ENCODE data around the gene CCDC39.
"Not testable (repeated sequence)": the region's sequence is repeated elsewhere in the genome, so short reads cannot be mapped to it uniquely, and the experiment has no call there.

Gene CCDC39

DNA sequence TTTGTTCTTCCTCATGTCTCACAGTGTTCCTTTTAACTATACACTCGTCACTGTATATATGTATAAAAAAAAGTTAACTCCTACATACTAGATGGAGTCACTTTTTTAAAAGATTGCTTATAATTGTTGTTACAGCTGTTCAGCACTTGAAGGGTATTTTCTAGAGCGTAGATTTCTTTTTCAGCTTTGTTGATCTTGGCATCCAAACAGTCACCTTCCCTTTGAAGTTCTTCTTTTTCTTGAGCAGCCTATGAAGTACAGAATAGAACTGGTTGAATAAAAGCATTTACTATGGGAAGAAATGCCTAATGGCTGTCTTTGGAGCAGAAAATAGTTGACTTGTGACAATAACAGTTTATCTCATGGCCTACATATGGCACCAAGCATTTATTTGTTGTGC is 59.6 kb downstream of the CCDC39 start:
- DNase-seq (ENCODE audit: low read depth), result no peak

- DNase-seq (ENCODE audit: low read depth), result not testable (repeated sequence)
These were observed 60.7 kb downstream of the CCDC39 start for GRCh38 chr3:180618563-180618962.

DNA sequence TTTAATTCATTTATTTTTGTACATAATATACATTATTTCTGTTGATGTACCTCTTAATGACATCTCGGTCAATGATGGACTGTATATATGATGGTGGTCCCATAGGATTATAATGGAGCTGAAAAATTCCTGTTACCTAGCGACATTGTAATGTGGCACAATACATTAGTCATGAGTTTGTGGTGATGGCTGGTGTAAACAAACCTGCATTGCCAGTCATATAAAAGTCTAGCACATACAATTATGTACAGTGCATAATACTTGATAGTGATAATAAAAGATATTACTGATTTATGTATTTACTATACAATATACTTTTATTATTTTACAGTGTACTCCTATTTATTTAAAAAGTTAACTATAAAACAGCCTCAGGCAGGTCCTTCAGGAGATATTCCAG is 62.2 kb downstream of the CCDC39 start:
- DNase-seq (ENCODE audit: low read depth), result no peak

GRCh38 chr3:180615954-180616353 is 63.3 kb downstream of the CCDC39 start:
- no peak for DNase-seq (ENCODE audit: low read depth)

DNA sequence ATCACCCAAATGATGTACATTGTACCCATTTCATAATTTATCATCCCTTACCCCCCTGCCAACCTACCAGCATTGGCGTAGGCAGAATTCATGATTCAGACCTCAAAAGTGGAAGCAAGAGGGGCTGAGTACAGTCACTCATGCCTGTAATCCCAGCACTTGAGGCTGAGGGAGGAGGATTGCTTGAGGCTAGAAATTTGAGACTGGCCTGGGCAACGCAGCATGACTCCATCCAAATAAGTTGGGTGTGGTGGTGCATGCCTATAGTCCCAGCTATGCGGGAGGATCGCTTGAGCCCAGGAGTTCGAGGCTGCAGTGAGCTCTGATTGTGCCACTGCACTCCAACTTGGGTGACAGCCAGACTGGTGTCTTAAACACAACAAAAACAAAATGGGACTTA is 66.9 kb downstream of the CCDC39 start:
- DNase-seq (ENCODE audit: low read depth), result no peak

DNA sequence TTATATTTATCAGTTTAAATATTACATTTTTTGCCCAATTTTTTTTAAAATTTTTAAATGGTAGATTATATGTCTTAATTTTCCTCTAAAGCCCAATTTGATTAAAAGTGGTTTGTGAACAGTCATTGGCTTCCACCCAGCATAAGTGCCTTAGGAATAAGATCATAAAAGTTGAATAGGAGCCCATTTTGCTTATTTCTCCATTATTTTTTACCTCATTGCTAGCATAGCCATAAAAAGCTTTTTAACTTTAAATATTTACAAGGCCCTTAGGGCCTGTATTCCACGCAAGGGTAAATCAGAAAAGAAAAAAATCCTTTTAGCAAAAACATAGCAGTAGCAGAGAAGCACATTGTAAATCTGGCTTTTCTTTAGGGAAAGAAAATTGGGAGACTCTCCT is 68.3 kb downstream of the CCDC39 start:
- no peak for DNase-seq (ENCODE audit: low read depth)

GRCh38 chr3:180601688-180602666 is 77.3 kb downstream of the CCDC39 start, which contains the start of gene TTC14:
TTC14 (plus strand) TSS chr3:180602163; CDS start chr3:180602262, 99 bp downstream.
- peak; percentile 88 for DNase-seq (ENCODE audit: low read depth)

DNA sequence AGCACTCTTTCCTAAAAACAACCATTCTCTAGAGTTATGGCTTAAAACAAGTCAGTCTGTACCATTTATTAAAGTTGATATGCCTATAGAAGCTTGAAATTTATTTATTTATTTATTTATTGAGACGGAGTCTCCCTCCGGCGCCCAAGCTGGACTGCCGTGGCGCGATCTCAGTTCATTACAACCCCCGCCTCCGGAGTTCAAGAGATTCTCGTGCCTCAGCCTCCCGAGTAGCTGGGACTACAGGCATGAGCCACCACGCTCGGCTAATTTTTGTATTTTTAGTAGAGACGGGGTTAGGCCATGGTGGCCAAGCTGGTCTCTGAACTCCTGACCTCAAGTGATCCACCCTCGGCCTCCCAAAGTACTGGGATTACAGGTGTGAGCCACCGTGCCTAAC is 78.8 kb downstream of the CCDC39 start:
- no peak for DNase-seq (ENCODE audit: low read depth)

- no peak for DNase-seq (ENCODE audit: low read depth)
These were observed 83.7 kb downstream of the CCDC39 start for GRCh38 chr3:180595559-180595935.

DNA sequence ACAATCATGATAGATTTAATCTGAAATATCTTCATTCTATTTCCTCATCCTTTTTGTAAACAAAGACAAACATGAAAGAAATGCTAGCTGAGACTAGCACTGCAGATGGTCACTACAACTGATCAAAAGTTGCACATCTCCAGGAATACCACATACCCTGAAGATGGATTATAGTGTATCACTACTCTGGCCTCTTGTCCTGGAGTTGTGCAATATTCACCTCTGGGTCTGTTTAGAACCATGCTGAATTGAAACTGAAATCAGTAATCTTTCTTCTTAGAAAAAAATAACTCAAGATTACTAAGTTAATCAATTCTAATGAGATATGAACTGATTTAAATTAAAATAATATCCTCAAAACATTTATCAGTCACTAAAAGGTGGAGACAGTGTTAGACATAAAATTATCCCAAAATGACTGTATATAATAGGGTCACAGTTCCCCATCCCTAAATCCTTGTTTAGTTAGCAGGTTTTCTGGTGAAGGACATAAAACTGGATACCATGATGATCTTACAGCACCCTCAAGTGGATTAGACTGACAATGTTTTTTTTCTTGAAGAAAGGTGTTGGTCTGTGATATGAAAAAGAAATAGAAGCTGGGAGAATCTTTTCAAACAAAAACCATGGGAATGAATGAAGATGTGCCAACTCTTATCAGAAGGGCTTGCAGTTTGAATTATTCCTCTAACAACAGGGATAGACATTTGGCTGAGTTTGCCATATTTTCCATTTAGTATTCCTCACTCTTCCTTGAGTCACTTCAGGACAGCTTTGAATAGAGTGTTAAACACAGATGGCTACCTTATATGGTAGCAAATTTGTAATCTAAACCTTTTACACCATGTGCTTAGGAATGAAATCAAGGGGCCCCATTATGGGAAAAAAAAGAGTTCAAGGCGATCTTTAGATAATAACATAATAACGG is 84.4 kb downstream of the CCDC39 start:
- DNase-seq (ENCODE audit: low read depth), result peak; percentile 10

GRCh38 chr3:180593631-180594030 is 85.7 kb downstream of the CCDC39 start:
- not testable (repeated sequence) for DNase-seq (ENCODE audit: low read depth)

DNA sequence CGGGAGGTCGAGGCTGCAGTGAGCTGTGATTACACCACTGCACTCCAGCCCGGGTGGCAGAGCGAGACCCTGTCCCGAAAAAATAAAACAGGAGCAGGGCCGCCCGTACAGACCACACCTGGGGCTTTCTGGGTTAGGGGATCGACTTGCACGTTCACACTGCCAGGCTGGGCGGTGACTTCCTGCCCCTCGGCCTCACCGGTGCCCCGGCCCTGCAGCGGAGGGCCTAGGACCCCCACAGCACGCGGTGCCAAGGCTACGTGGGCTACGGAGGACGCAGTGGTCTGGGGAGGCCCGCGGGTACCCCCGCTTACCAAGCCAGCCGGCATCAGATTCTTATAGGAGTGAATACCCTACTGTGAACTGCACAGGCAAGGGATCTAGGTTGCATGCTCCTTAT is 88.9 kb downstream of the CCDC39 start:
- no peak for DNase-seq (ENCODE audit: low read depth)

- no peak for DNase-seq (ENCODE audit: low read depth)
These were observed 98.4 kb downstream of the CCDC39 start for GRCh38 chr3:180580934-180581333.

DNA sequence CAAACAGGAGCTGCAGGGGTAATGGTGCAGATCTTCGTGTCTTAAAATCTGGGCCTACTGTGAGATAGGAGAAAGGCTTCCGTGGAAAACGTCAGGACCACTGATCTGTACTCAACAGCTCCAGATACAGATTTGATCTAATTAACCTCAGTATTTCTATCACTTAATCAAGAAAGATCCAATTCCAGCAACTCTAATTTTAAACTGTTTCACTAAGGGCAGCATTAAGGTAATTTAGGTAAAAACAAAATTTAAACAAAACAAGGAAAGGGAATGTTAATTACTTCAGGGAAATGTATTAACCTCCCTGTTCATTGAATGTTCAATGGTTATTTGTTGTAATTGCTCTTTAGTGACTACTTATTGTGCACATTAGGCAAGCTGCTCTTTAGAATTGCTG is 103.7 kb downstream of the CCDC39 start:
- DNase-seq (ENCODE audit: low read depth), result no peak

GRCh38 chr3:180571831-180572598 is 107.3 kb downstream of the CCDC39 start:
- DNase-seq (ENCODE audit: low read depth), result no peak

DNA sequence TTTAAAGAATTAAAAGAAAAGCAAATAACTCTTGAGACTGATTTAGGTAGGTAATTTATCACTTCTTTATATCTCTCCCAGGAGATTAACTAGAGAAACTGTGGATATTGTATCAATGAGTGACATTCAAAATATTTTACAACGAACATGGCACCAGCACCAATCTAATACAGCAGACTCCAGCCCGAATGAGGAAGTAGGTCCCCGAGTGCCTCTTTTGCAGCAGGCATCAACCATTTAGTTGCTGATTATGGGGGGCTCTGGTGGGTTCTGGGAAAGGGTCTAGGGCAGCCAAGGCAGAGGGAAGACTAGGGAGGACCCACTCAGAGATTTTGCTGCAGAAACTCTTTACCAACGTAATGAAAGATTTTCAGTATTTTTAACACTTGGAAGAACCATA is 109.1 kb downstream of the CCDC39 start:
- DNase-seq (ENCODE audit: low read depth), result no peak

DNA sequence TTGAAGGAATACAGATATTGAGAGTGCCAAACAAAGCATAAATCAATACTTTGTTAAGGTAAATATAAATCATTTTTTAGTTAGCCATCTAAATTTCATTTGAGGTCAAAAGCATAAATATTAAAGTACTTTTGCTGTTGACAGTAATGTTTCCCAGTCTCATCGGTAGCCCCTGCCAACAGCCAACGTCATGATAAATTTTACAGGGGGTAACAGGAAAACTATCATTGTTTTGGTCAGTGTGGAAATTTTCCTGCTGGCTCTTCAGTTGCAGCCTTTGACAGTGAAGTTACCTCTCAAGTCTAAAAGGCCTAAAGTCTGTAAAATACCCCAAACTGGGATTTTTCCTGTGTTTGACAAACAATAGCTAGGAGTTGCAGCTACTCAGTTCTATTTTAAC is 114.6 kb downstream of the CCDC39 start:
- DNase-seq (ENCODE audit: low read depth), result no peak
